NB4 (cell line): ENCODE results near the gene TMPRSS11D.

Experiments used
- POLR2A ChIP-seq: IDR thresholded peaks from 2 replicates; pipeline ENCODE4 v1.6.1; 2011; ENCODE audit warnings: mild to moderate bottlenecking; ENCODE audit not compliant: insufficient read length; ENCODE audit errors: extremely low read depth
- TF ChIP-seq, protein P1 (sequence below): IDR thresholded peaks from one replicate; pipeline ENCODE4 v1.5.1; 2012; ENCODE audit warnings: low read depth, low read length

DNA sequence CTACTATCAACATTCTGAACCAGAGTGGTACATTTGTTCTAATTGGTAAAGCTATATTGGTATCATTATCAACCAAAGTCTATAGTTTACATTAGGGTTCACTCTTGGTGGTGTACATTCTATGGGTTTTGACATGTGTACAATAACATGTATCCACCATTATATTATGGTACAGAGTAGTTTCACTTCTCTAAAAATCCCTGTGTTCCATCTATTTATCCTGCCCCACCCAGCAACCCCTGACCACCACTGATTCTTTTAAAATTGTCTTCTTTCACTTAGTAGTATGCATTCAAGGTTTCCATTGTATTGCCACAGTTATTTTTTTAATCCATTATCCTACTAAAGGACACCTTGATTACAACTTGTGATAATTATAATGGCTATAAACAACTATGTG, 15.3 kb upstream of the TMPRSS11D start:
- TF ChIP-seq, protein P1, sequence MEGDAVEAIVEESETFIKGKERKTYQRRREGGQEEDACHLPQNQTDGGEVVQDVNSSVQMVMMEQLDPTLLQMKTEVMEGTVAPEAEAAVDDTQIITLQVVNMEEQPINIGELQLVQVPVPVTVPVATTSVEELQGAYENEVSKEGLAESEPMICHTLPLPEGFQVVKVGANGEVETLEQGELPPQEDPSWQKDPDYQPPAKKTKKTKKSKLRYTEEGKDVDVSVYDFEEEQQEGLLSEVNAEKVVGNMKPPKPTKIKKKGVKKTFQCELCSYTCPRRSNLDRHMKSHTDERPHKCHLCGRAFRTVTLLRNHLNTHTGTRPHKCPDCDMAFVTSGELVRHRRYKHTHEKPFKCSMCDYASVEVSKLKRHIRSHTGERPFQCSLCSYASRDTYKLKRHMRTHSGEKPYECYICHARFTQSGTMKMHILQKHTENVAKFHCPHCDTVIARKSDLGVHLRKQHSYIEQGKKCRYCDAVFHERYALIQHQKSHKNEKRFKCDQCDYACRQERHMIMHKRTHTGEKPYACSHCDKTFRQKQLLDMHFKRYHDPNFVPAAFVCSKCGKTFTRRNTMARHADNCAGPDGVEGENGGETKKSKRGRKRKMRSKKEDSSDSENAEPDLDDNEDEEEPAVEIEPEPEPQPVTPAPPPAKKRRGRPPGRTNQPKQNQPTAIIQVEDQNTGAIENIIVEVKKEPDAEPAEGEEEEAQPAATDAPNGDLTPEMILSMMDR, result no peak
- no peak for TF ChIP-seq POLR2A
